HCEC 1CT (cell line): ENCODE results near the gene TBCB.
"Not testable (repeated sequence)": the region's sequence is repeated elsewhere in the genome, so short reads cannot be mapped to it uniquely, and the experiment has no call there.

Experiments
- DNase-seq: peaks from one replicate; pipeline ENCODE4 v3.0.0-alpha.2; 2017

The TBCB gene

GRCh38 chr19:36103040-36103626 is 12.1 kb upstream of the TBCB start:
- no peak for DNase-seq

GRCh38 chr19:36103842-36104552 is 11.3 kb upstream of the TBCB start:
- DNase-seq, result no peak

GRCh38 chr19:36106441-36106840 is 8.8 kb upstream of the TBCB start:
- DNase-seq, result no peak

- DNase-seq, result no peak
These were observed 8.3 kb upstream of the TBCB start for GRCh38 chr19:36106991-36107390.

- DNase-seq, result no peak
These were observed 6.6 kb upstream of the TBCB start for GRCh38 chr19:36108684-36109083.

GRCh38 chr19:36110487-36111199 is 4.6 kb upstream of the TBCB start, which contains the start of gene OVOL3:
OVOL3 (plus strand) TSS chr19:36111143; CDS start chr19:36111203, 60 bp downstream.
- no peak for DNase-seq

GRCh38 chr19:36111200-36111539 is 4.1 kb upstream of the TBCB start:
- DNase-seq, result no peak

- no peak for DNase-seq
These were observed 2.6 kb upstream of the TBCB start for GRCh38 chr19:36112678-36113077.

GRCh38 chr19:36113425-36113824 is 1.8 kb upstream of the TBCB start:
- no peak for DNase-seq

GRCh38 chr19:36113894-36114720 is 1.2 kb upstream of the TBCB start:
- DNase-seq, result peak; percentile 46

- DNase-seq, result peak; percentile 100
These were observed 381 bp upstream of the TBCB start, which contains the start of gene POLR2I for GRCh38 chr19:36114721-36115452. POLR2I (minus strand) TSS chr19:36114875; CDS start chr19:36114856, 19 bp downstream.

GRCh38 chr19:36116344-36116637 is 1.0 kb downstream of the TBCB start:
- no peak for DNase-seq

- DNase-seq, result no peak
These were observed 5.1 kb downstream of the TBCB start for GRCh38 chr19:36120092-36120983.

GRCh38 chr19:36120984-36121358 is 5.7 kb downstream of the TBCB start:
- DNase-seq, result no peak

- no peak for DNase-seq
These were observed 6.3 kb downstream of the TBCB start for GRCh38 chr19:36121486-36122124.

GRCh38 chr19:36125557-36125956 is 10.3 kb downstream of the TBCB start:
- no peak for DNase-seq

GRCh38 chr19:36128392-36128736 is 13.1 kb downstream of the TBCB start:
- no peak for DNase-seq

GRCh38 chr19:36131221-36131620 is 16.0 kb downstream of the TBCB start:
- DNase-seq, result not testable (repeated sequence)

- DNase-seq, result not testable (repeated sequence)
These were observed 19.6 kb downstream of the TBCB start for GRCh38 chr19:36134867-36135266.

GRCh38 chr19:36136964-36137686 is 21.9 kb downstream of the TBCB start:
- DNase-seq, result peak; percentile 50

- no peak for DNase-seq
These were observed 23.8 kb downstream of the TBCB start for GRCh38 chr19:36139120-36139472.
